GM13977 (cell line): Measurements from ENCODE around the gene TMEM165.

Experiments used
- DNase-seq: peaks from one replicate; pipeline ENCODE4 v3.0.0; 2012; ENCODE audit warnings: low spot score
- in situ Hi-C: fragments of 300-500 bp; cut with MboI; formaldehyde crosslinking; loops from one replicate; pipeline ENCODE4 v1.12.0; 2022; ENCODE audit warnings: low sequenced_read_pairs, low pct_unique_long_range_greater_than_20kb, mixed read lengths, inconsistent platforms; ENCODE audit not compliant: unreplicated experiment
- TF ChIP-seq, protein P1 (sequence below): IDR thresholded peaks from 2 replicates; pipeline ENCODE4 v1.5.1; 2012; ENCODE audit warnings: mild to moderate bottlenecking, control low read depth; ENCODE audit not compliant: insufficient read depth; ENCODE audit errors: extremely low read depth, missing control alignments

TMEM165 gene

DNA sequence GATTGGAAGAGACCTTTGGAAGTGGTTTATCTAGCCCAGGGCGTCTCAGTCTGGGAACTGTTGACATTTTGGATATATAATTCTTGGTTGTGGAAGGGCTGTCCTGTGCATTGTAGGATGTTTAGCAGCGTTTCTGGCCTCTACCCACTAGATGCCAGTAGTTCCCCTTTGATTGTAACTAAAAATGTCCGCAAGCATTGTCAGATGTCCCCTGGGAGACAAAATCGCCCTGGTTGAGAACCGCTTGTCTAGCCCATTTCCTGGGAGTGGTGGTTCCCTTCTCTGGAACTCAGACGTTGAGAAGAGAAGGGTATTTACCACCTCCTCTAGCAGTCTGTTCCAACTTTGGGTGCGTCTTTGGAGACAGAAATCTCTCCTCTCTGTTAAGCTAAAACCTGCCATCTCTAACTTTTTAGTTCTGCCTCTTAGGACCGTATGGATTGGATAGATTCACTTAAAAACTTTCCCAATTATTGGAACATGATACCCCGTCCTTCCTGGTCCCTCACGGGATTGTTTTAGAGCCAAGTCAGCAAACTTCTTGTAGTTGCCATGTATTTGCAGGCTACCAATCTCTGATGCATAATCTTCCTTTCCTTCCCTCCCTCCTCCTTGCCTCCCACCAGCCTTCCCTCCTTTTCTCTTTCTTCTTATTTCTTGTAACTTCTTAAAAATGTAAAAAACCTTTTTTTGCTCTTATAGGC lies 13.9 kb downstream of the TMEM165 start:
- TF ChIP-seq, protein P1, sequence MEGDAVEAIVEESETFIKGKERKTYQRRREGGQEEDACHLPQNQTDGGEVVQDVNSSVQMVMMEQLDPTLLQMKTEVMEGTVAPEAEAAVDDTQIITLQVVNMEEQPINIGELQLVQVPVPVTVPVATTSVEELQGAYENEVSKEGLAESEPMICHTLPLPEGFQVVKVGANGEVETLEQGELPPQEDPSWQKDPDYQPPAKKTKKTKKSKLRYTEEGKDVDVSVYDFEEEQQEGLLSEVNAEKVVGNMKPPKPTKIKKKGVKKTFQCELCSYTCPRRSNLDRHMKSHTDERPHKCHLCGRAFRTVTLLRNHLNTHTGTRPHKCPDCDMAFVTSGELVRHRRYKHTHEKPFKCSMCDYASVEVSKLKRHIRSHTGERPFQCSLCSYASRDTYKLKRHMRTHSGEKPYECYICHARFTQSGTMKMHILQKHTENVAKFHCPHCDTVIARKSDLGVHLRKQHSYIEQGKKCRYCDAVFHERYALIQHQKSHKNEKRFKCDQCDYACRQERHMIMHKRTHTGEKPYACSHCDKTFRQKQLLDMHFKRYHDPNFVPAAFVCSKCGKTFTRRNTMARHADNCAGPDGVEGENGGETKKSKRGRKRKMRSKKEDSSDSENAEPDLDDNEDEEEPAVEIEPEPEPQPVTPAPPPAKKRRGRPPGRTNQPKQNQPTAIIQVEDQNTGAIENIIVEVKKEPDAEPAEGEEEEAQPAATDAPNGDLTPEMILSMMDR: peak; percentile 58
- DNase-seq: no peak
- in situ Hi-C loops: no loop called here

DNA sequence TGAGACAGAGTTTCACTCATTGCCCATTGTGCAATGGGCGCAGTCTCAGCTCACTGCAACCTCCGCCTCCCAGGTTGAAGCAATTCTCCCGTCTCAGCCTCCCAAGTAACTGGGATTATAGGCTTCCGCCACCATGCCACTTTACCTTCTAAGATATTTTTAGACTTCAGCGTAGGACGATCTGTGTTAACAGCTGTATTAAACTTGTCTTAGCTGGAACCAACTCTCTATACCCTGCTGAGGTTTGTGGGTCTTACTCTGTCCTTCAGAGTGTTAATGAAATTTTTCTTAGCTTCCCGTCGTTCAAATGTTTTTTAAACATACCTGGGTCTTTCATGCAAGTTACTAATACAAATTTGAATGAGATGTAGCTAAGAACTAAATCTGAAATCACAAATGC lies 14.7 kb downstream of the TMEM165 start:
- no peak for DNase-seq
- TF ChIP-seq, protein P1: no peak
- in situ Hi-C loops: no loop called here

DNA sequence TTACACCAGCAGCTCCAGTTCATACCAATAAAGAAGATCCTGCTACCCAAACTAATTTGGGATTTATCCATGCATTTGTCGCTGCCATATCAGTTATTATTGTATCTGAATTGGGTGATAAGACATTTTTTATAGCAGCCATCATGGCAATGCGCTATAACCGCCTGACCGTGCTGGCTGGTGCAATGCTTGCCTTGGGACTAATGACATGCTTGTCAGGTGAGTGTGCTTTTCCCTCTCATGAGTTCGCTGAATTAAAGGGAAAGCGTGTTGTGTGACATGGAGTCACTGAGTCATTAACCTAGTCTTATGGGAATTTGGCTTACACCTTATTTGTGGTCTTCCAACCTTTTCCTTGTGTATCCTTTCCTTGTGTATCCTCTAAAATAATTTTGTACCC lies 15.9 kb downstream of the TMEM165 start:
- DNase-seq: no peak
- TF ChIP-seq, protein P1: no peak
- in situ Hi-C loops: no loop called here

DNA sequence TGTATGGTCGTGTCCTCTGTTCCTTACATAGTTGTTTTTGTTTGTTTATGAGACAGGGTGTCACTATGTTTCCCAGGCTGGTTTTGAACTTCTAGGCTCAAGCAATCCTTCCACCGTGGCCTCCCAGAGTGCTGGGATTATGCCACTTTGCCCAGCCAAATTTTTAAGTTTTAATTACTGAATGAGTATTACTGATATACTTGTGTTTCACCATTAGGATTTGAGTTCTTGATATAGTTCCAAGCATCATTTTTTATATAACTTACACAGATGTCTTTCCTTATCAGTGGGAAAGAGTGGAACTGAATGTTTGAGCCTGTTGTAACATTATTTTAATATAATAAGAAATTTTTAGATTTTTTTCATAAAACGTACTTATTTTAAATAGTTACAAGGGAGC lies 20.4 kb downstream of the TMEM165 start:
- no peak for DNase-seq

DNA sequence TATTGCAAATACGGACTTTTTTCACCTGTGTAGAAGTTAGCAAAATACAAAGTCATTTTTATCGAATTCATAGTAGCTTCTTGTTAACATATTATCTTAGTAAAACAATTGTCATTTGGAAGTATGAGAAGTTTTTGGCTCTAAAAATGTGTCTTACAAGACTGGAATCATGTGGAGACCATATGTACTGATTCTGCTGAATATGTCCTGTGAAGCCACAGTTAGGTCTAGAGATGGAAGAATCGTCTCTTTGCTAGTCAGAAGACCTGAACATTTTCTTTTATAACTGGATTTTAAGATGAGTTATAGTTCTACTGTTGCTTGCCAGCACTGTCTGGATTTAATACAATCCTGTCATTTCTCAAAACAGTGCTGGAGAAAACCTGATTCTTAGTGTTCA lies 29.0 kb downstream of the TMEM165 start:
- no peak for DNase-seq
- in situ Hi-C loops: no loop called here
- TF ChIP-seq, protein P1: no peak

More for the DNA sequence above, 20.4 kb downstream of the TMEM165 start:
- TF ChIP-seq, protein P1: no peak
- in situ Hi-C loops: no loop called here

DNA sequence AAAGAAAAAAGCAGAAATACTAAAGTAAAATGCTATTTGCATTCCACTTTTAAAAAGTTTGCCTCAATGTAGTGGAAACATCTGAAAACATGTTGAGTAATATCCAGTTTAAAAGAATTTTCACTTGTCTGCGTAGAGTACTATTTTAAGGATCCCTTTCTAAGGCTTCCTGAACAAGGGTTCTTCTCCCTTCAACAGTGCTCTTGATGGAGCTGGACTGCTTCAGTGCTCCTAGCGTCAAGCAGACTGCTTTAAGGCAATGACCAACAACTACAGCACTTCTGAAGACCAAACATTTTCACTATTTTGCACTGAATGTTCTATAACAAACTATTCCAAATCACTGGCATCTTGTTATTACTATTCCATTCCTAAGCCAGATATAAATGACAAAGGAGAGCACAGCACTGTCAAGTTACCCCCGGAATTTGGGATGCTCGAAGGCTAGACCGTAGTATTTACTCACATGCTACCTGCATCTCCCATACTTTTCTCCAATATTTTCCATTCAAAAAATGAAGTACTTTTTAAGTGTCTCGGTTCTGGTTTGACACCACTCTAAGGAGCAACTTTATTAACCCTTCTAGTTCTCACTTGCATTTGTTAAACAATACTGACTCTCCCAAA lies 36.1 kb downstream of the TMEM165 start:
- in situ Hi-C loops: no loop called here

More for the DNA sequence above, 36.1 kb downstream of the TMEM165 start:
- TF ChIP-seq, protein P1: no peak
- no peak for DNase-seq
